Measurements from ENCODE around the gene MTCL3.

MTCL3 gene

GRCh38 chr6:127554435-127555006, 35.4 kb upstream of the MTCL3 start:
- CTCF ChIA-PET: interaction anchor here (1.0 to 4.8 kb wide), 5 partner anchors 9 to 138 kb away, joined by 3 to 28 read pairs (median 5); partner anchors contain the start of gene KIAA0408
- POLR2A ChIA-PET: no interaction called here
- peak; percentile 48 for TF ChIP-seq CTCF (IDR thresholded peaks at IDR 0.05; ENCODE audit: insufficient read depth, low read length, missing control alignments)
- DNase-seq (ENCODE audit: low read depth, low spot score): no peak
- H3K4me3 ChIP-seq (ENCODE audit: low read depth, low read length): no peak overlapping the region

GRCh38 chr6:127550403-127550802, 31.3 kb upstream of the MTCL3 start:
- H3K4me3 ChIP-seq (ENCODE audit: low read depth, low read length): no peak overlapping the region
- no peak for TF ChIP-seq CTCF (IDR thresholded peaks at IDR 0.05; ENCODE audit: insufficient read depth, low read length, missing control alignments)
- ChIA-PET CTCF (interaction anchor here (1.0 to 1.4 kb wide), 2 partner anchors 31 to 86 kb away, joined by 3 to 4 read pairs; partner anchors contain the start of gene MTCL3), POLR2A (no interaction called here)
- DNase-seq (ENCODE audit: low read depth, low spot score): peak; percentile 53

- ChIA-PET POLR2A (no interaction called here), CTCF (interaction anchor here (0.8 to 4.8 kb wide), 14 partner anchors 9 to 1515 kb away, joined by 3 to 38 read pairs (median 4); no protein-coding TSS in a partner anchor)
- no peak for DNase-seq (ENCODE audit: low read depth, low spot score)
- no peak overlapping the region for H3K4me3 ChIP-seq (ENCODE audit: low read depth, low read length)
- peak; percentile 18 for TF ChIP-seq CTCF (IDR thresholded peaks at IDR 0.05; ENCODE audit: insufficient read depth, low read length, missing control alignments)
Observed at GRCh38 chr6:127547904-127548649, 28.9 kb upstream of the MTCL3 start.

GRCh38 chr6:127547215-127547614, 28.1 kb upstream of the MTCL3 start:
- no peak for TF ChIP-seq CTCF (IDR thresholded peaks at IDR 0.05; ENCODE audit: insufficient read depth, low read length, missing control alignments)
- H3K4me3 ChIP-seq (ENCODE audit: low read depth, low read length): no peak overlapping the region
- DNase-seq (ENCODE audit: low read depth, low spot score): no peak
- POLR2A ChIA-PET: no interaction called here
- CTCF ChIA-PET: interaction anchor here (0.8 to 4.8 kb wide), 14 partner anchors 8 to 285 kb away, joined by 3 to 38 read pairs (median 4); no protein-coding TSS in a partner anchor

GRCh38 chr6:127539272-127539671, 20.1 kb upstream of the MTCL3 start:
- no peak for TF ChIP-seq CTCF (IDR thresholded peaks at IDR 0.05; ENCODE audit: insufficient read depth, low read length, missing control alignments)
- H3K4me3 ChIP-seq (ENCODE audit: low read depth, low read length): no peak overlapping the region
- no peak for DNase-seq (ENCODE audit: low read depth, low spot score)
- ChIA-PET POLR2A (interaction anchor here (1.0 kb wide), 1 partner anchor 25 kb away, joined by 3 read pairs; no protein-coding TSS in a partner anchor), CTCF (interaction anchor here (0.7 to 8.4 kb wide), 36 partner anchors 9 to 337 kb away, joined by 3 to 136 read pairs (median 4); partner anchors contain the start of genes KIAA0408, MTCL3 and RNF146)

- no peak for TF ChIP-seq CTCF (IDR thresholded peaks at IDR 0.05; ENCODE audit: insufficient read depth, low read length, missing control alignments)
- ChIA-PET CTCF (interaction anchor here (0.7 to 8.4 kb wide), 34 partner anchors 9 to 337 kb away, joined by 3 to 136 read pairs (median 4); partner anchors contain the start of genes KIAA0408, MTCL3 and RNF146), POLR2A (interaction anchor here (1.0 kb wide), 1 partner anchor 24 kb away, joined by 3 read pairs; no protein-coding TSS in a partner anchor)
- no peak for DNase-seq (ENCODE audit: low read depth, low spot score)
- no peak overlapping the region for H3K4me3 ChIP-seq (ENCODE audit: low read depth, low read length)
Observed at GRCh38 chr6:127538750-127539264, 19.7 kb upstream of the MTCL3 start.
